GM12878 (cell line): Measurements from ENCODE around the gene METTL15. TPM values are rescaled to one million over a fixed set of nuclear protein-coding genes. Genes with fewer than 3 reads are reported as not detected.

Source experiments
- ATAC-seq: fragments of 200-7000 bp; cut with Tn5 transposase; 3 replicates; pipeline ENCODE4 v1.9.1; 2020; ENCODE audit warnings: mild to moderate bottlenecking, moderate library complexity
- BruUV-seq: library from RNA; stranded (reverse); fragments of 400-500 nt; replicated peaks from 2 replicates; lab custom pipeline; 2021; lab: Mats Ljungman, UMichigan
- CTCF ChIA-PET: fragments of 300-600 bp; sonication (Branson Sonifier 250); formaldehyde crosslinking; extraction: SDS; loops from one replicate; lab custom pipeline; 2021; ENCODE audit warnings: inconsistent platforms; lab: Yijun Ruan, JAX
- POLR2A ChIA-PET: fragments of 350-600 bp; formaldehyde crosslinking; extraction: SDS; loops from one replicate; lab custom pipeline; 2021; ENCODE audit warnings: inconsistent platforms; lab: Charles Lee
- RAD21 ChIA-PET: fragments of 300-600 bp; sonication (Branson Sonifier 250); formaldehyde crosslinking; loops from one replicate; lab custom pipeline; 2023; ENCODE audit warnings: antibody characterized with exemption; ENCODE audit not compliant: unreplicated experiment; lab: Charles Lee
- SMC1A ChIA-PET: fragments of 300-600 bp; sonication (Branson Sonifier 250); formaldehyde crosslinking; loops from one replicate; lab custom pipeline; 2023; ENCODE audit not compliant: unreplicated experiment, uncharacterized antibody; lab: Charles Lee
- DNase-seq: peaks from one replicate; pipeline ENCODE4 v3.0.0-alpha.2; 2011; ENCODE audit warnings: low read depth, low spot score
- FAIRE-seq: peaks from 3 replicates; lab custom pipeline; 2011; peaks lifted over from hg19 to GRCh38; lab: Jason Lieb, UNC
- H2AFZ ChIP-seq: 2 replicates; pipeline ENCODE4 v1.6.0; 2011; ENCODE audit warnings: low read depth, low read length, control low read depth; ENCODE audit not compliant: control insufficient read depth
- H3K27ac ChIP-seq: 2 replicates; pipeline ENCODE4 v1.5.1; 2011; ENCODE audit warnings: control low read depth; ENCODE audit not compliant: control insufficient read depth, insufficient read depth
- H3K27me3 ChIP-seq, 2 experiments: replicated peaks in 1 of 2; 2 replicates each; pipeline versions ENCODE4 v1.6.0 to v1.6.1; 2011; ENCODE audit warnings: low read length in 1 of 2; ENCODE audit not compliant: control insufficient read depth in 2 of 2, insufficient read depth in 2 of 2
- H3K36me3 ChIP-seq, 2 experiments: 2 replicates each; pipeline ENCODE4 v1.5.1; 2011; ENCODE audit warnings: low read length in 1 of 2; ENCODE audit not compliant: control insufficient read depth in 2 of 2, insufficient read depth in 2 of 2
- H3K4me1 ChIP-seq: 2 replicates; pipeline ENCODE4 v1.6.1; 2011; ENCODE audit warnings: mild to moderate bottlenecking, low read length, moderate library complexity, mixed read lengths; ENCODE audit not compliant: control insufficient read depth, insufficient read depth
- H3K4me2 ChIP-seq: 2 replicates; pipeline ENCODE4 v1.6.0; 2011; ENCODE audit warnings: control low read depth; ENCODE audit not compliant: control insufficient read depth, insufficient read depth
- H3K4me3 ChIP-seq: fragments of 200-600 bp; sonication (generic); 2 replicates; pipeline ENCODE4 v1.5.1; 2016
- H3K79me2 ChIP-seq: 2 replicates; pipeline ENCODE4 v1.6.0; 2011; ENCODE audit warnings: low read length; ENCODE audit not compliant: control insufficient read depth, insufficient read depth
- H3K9ac ChIP-seq: 2 replicates; pipeline ENCODE4 v1.8.0; 2011; ENCODE audit warnings: low read length, control low read depth, mixed read lengths; ENCODE audit not compliant: control insufficient read depth, insufficient read depth
- H3K9me3 ChIP-seq: replicated peaks from 3 replicates; pipeline ENCODE4 v1.5.1; 2011; ENCODE audit warnings: mild to moderate bottlenecking, low read length; ENCODE audit not compliant: control insufficient read depth, insufficient read depth
- H4K20me1 ChIP-seq: 2 replicates; pipeline ENCODE4 v1.6.0; 2011; ENCODE audit not compliant: control insufficient read depth, insufficient read depth
- CREB1 ChIP-seq: IDR thresholded peaks from 2 replicates; pipeline ENCODE4 v1.6.1; 2012; ENCODE audit warnings: low read depth, mild to moderate bottlenecking, inconsistent platforms
- POLR2A ChIP-seq: IDR thresholded peaks from 2 replicates; pipeline ENCODE4 v1.6.1; 2011; ENCODE audit warnings: low read depth, mild to moderate bottlenecking, low read length
- SIN3A ChIP-seq: IDR thresholded peaks from 2 replicates; pipeline ENCODE4 v1.6.1; 2012; ENCODE audit warnings: low read depth, low read length, improper control_type of control experiment
- SMAD1 ChIP-seq: fragments of 450-650 bp; IDR thresholded peaks from 2 replicates; pipeline ENCODE4 v1.6.1; 2018; ENCODE audit warnings: mild to moderate bottlenecking, low read depth; ENCODE audit not compliant: partially characterized antibody
- ZNF24 ChIP-seq: fragments of 450-650 bp; IDR thresholded peaks from 2 replicates; pipeline ENCODE4 v1.6.1; 2017; ENCODE audit warnings: antibody characterized with exemption, mild to moderate bottlenecking
- ZNF622 ChIP-seq: fragments of 450-650 bp; IDR thresholded peaks from 2 replicates; pipeline ENCODE4 v1.6.1; 2017; ENCODE audit warnings: mild to moderate bottlenecking, inconsistent platforms
- WGBS: methylation state at CpG from one replicate; pipeline ENCODE4 v1.1.6; 2016; ENCODE audit warnings: low lambda C conversion rate; ENCODE audit not compliant: insufficient replicate concordance, insufficient coverage; ENCODE audit errors: missing lambda C conversion rate; 5-methylcytosine and 5-hydroxymethylcytosine counted together
- in situ Hi-C: fragments of 300-500 bp; cut with MboI; formaldehyde crosslinking; loops from 9 replicates; pipeline ENCODE4 v1.14.3; 2018; ENCODE audit warnings: mixed read lengths
- intact Hi-C: fragments of 100-400 bp; cut with micrococcal nuclease; formaldehyde crosslinking; loops from one replicate; pipeline ENCODE4 v1.14.2; 2022; ENCODE audit not compliant: unreplicated experiment
- polyA plus RNA-seq, 11 experiments: library from polyadenylated mRNA; depleted of rRNA in 4 of 11; unstranded in 6 of 11; stranded (reverse) in 5 of 11; fragments of >200 nt; fragmentation: Nextera tagmentation in 4 of 11; fragmentation: Illumina TruSeq in 1 of 11; extraction: Ambion mirVana in 4 of 11; extraction: Trizol in 1 of 11; gene quantifications; 1 replicate in 1 of 11; 2 replicates in 10 of 11; pipeline versions ENCODE4 v1.2.1 to v1.2.3, GENCODE V29; 2011 to 2016; ENCODE audit warnings: inconsistent platforms in 2 of 11, missing spikeins in 2 of 11, low read depth in 1 of 11
- total RNA-seq, 4 experiments: library from RNA; depleted of rRNA in 3 of 4; stranded (reverse); fragments of >200 nt in 3 of 4; fragmentation: Illumina TruSeq in 1 of 4; extraction: Trizol in 1 of 4; gene quantifications; 2 replicates each; pipeline versions ENCODE4 v1.2.1 to v1.2.3, GENCODE V29; 2013 to 2021
- TF ChIP-seq, protein P1 (sequence below): fragments of 450-650 bp; IDR thresholded peaks from 2 replicates; pipeline ENCODE4 v1.6.1; 2016; ENCODE audit warnings: mild to moderate bottlenecking, moderate library complexity, borderline replicate concordance

METTL15 gene
- total and polyA plus RNA-seq, 10 of the 15 experiments (the other 5 are each of a cell fraction or from before 2014, with no cell fraction given) = 7.9 to 16.9 (median 14.4) TPM

DNA sequence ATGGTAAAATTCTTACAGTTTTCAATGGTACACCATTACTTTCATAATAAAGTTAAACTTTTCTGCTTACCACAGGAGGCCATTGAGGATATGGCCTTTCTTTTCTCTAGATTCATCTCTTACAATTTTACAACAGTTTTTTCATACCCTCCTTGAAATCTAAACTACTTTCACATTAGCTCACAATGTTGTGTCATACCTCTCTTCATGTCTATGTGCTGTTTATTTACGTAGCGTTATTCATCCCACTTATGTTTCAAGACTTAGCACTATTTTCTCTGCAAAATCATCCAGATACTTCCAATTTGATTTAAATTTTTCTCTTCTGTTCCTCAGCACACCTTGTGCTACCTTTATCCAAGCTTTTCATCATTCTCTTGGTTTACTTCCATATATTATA lies 123.3 kb downstream of the METTL15 start:
- Histone ChIP-seq H3K27me3 (no peaks in the 10 kb centered on the region), H3K79me2 (no peaks in the 10 kb centered on the region), H3K9me3 (no peaks in the 10 kb centered on the region), H3K4me2 (no peak overlapping the region), H3K27ac (no peak overlapping the region), H4K20me1 (no peaks in the 10 kb centered on the region), H3K9ac (no peak overlapping the region), H2AFZ (no peak overlapping the region), H3K4me3 (no peak overlapping the region), H3K4me1 (no peaks in the 10 kb centered on the region), H3K36me3 (no peaks in the 10 kb centered on the region)
- DNase-seq (no peak), ATAC-seq (no peak), FAIRE-seq (no peak)
- no TSS peak for BruUV-seq
- POLR2A ChIA-PET = no interaction called here
- RAD21 ChIA-PET = no interaction called here
- intact Hi-C loops = no loop called here
- no peak for TF ChIP-seq ZNF24
- no peak for TF ChIP-seq ZNF622
- no peak for TF ChIP-seq SMAD1
- TF ChIP-seq SIN3A = no peak
- SMC1A ChIA-PET = no interaction called here
- in situ Hi-C loops = no loop called here
- CTCF ChIA-PET = no interaction called here
- 100% methylated on average over 2 of the region's 2 CpGs for WGBS

DNA sequence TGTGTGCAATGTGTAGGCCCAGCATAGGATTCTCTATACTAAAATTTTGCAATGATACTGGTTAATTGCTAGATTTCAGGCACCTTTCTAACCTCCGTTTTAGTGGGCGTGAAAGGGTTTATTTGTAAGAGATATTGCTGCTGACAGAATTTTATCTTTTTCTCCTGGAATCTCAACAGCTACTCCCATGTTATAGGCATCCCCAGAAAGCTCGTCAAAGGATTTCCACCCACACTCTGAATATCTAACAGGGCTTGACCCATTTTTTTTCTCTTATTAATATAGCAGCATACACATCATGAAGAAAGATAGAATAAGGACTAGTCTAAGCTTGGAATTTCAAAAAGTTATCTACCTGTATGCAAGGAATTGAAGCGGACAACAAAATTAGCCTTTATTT lies 124.5 kb downstream of the METTL15 start:
- Histone ChIP-seq H3K4me2 (no peak overlapping the region), H3K4me3 (no peak overlapping the region), H4K20me1 (no peaks in the 10 kb centered on the region), H3K9me3 (no peaks in the 10 kb centered on the region), H3K36me3 (no peaks in the 10 kb centered on the region), H3K27me3 (no peaks in the 10 kb centered on the region), H2AFZ (no peak overlapping the region), H3K27ac (no peak overlapping the region), H3K9ac (no peak overlapping the region), H3K79me2 (no peaks in the 10 kb centered on the region), H3K4me1 (no peaks in the 10 kb centered on the region)
- ChIA-PET SMC1A (no interaction called here), CTCF (no interaction called here), RAD21 (no interaction called here), POLR2A (no interaction called here)
- TF ChIP-seq CREB1 (no peak), POLR2A (no peak)
- TF ChIP-seq, protein P1, sequence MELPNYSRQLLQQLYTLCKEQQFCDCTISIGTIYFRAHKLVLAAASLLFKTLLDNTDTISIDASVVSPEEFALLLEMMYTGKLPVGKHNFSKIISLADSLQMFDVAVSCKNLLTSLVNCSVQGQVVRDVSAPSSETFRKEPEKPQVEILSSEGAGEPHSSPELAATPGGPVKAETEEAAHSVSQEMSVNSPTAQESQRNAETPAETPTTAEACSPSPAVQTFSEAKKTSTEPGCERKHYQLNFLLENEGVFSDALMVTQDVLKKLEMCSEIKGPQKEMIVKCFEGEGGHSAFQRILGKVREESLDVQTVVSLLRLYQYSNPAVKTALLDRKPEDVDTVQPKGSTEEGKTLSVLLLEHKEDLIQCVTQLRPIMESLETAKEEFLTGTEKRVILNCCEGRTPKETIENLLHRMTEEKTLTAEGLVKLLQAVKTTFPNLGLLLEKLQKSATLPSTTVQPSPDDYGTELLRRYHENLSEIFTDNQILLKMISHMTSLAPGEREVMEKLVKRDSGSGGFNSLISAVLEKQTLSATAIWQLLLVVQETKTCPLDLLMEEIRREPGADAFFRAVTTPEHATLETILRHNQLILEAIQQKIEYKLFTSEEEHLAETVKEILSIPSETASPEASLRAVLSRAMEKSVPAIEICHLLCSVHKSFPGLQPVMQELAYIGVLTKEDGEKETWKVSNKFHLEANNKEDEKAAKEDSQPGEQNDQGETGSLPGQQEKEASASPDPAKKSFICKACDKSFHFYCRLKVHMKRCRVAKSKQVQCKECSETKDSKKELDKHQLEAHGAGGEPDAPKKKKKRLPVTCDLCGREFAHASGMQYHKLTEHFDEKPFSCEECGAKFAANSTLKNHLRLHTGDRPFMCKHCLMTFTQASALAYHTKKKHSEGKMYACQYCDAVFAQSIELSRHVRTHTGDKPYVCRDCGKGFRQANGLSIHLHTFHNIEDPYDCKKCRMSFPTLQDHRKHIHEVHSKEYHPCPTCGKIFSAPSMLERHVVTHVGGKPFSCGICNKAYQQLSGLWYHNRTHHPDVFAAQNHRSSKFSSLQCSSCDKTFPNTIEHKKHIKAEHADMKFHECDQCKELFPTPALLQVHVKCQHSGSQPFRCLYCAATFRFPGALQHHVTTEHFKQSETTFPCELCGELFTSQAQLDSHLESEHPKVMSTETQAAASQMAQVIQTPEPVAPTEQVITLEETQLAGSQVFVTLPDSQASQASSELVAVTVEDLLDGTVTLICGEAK = no peak
- no peak for ATAC-seq
- in situ Hi-C loops = no loop called here
- BruUV-seq = no TSS peak
- intact Hi-C loops = no loop called here
- no peak for FAIRE-seq
- no peak for DNase-seq
- WGBS = 99% methylated on average over 4 of the region's 4 CpGs
